A549 (cell line): ENCODE results near the gene CAMKMT.

ENCODE experiments used
- CBX2 ChIP-seq: fragments of 200-600 bp; sonication (generic); IDR thresholded peaks from 2 replicates; pipeline ENCODE4 v1.6.1; 2016; ENCODE audit warnings: low read depth, mild to moderate bottlenecking, borderline replicate concordance
- CTCF ChIP-seq: fragments of >200 bp; sonication (Bioruptor Twin); formaldehyde crosslinking; IDR thresholded peaks from 3 replicates; pipeline ENCODE4 v1.5.1; 2016
- ELK1 ChIP-seq: fragments of 150-350 bp; IDR thresholded peaks from 2 replicates; pipeline ENCODE4 v1.6.1; 2014; ENCODE audit warnings: low read depth, mild to moderate bottlenecking, low read length
- JUN ChIP-seq, 2 experiments: fragments of >200 bp; sonication (Bioruptor Twin); formaldehyde crosslinking; IDR thresholded peaks; 2 replicates in 1 of 2; 3 replicates in 1 of 2; pipeline ENCODE4 v1.6.1; 2016 to 2017
- JUNB ChIP-seq: fragments of >200 bp; sonication (Bioruptor Twin); formaldehyde crosslinking; IDR thresholded peaks from 2 replicates; pipeline ENCODE4 v1.6.1; 2016
- MAX ChIP-seq: IDR thresholded peaks from 2 replicates; pipeline ENCODE4 v1.6.1; 2012
- MAZ ChIP-seq: fragments of 150-350 bp; IDR thresholded peaks from 2 replicates; pipeline ENCODE4 v1.6.1; 2014; ENCODE audit warnings: antibody characterized with exemption, low read depth, low read length, borderline replicate concordance
- NR3C1 ChIP-seq: fragments of >200 bp; sonication (Bioruptor Twin); formaldehyde crosslinking; IDR thresholded peaks from 3 replicates; pipeline ENCODE4 v1.6.1; 2017
- POLR2A ChIP-seq: IDR thresholded peaks from 2 replicates; pipeline ENCODE4 v1.6.1; 2012; ENCODE audit warnings: mild to moderate bottlenecking, low read length
- RAD21 ChIP-seq, 2 experiments: fragments of >200 bp in 1 of 2; sonication (Bioruptor Twin) in 1 of 2; formaldehyde crosslinking in 1 of 2; IDR thresholded peaks in 1 of 2; conservative IDR thresholded peaks in 1 of 2; 2 replicates in 1 of 2; 3 replicates in 1 of 2; pipeline ENCODE4 v1.6.1; 2012 to 2018; ENCODE audit warnings: inconsistent platforms in 1 of 2
- RCOR1 ChIP-seq: fragments of 150-350 bp; IDR thresholded peaks from 2 replicates; pipeline ENCODE4 v1.6.1; 2014; ENCODE audit warnings: antibody characterized with exemption, low read length, low read depth
- REST ChIP-seq: fragments of 200-600 bp; sonication (generic); IDR thresholded peaks from 2 replicates; pipeline ENCODE4 v1.6.1; 2016; ENCODE audit warnings: antibody characterized with exemption, mild to moderate bottlenecking, moderate library complexity
- ZSCAN20 ChIP-seq: fragments of 250-450 bp; sonication (Bioruptor Pico); IDR thresholded peaks from 2 replicates; pipeline ENCODE4 v1.8.0; 2022; ENCODE audit warnings: mild to moderate bottlenecking, moderate library complexity

GRCh38 chr2:44388877-44389276, 27.1 kb downstream of the CAMKMT start:
- TF ChIP-seq ELK1 (no peak), CTCF (no peak), JUN (IDR thresholded peaks at IDR 0.05) (no peak), POLR2A (no peak), RCOR1 (no peak), MAX (no peak), MAZ (no peak), NR3C1 (no peak), REST (no peak), CBX2 (no peak), ZSCAN20 (CRISPR knock-in tag) (no peak), RAD21 (conservative IDR thresholded peaks at IDR 0.05 in 1 of 2, IDR thresholded peaks at IDR 0.05 in 1 of 2) (no peak), JUNB (no peak)
